DND-41 (cell line): ENCODE measurements around the gene PML.

ENCODE experiments used
- ATAC-seq: fragments of 200-7000 bp; cut with Tn5 transposase; 3 replicates; pipeline ENCODE4 v1.9.1; 2021; ENCODE audit warnings: low read depth; ENCODE audit not compliant: insufficient read depth
- DNase-seq: peaks from one replicate; pipeline ENCODE4 v3.0.0-alpha.2; 2020
- H2AFZ ChIP-seq: 2 replicates; pipeline ENCODE4 v1.6.0; 2012; ENCODE audit warnings: low read depth, low read length
- H3K27ac ChIP-seq: 2 replicates; pipeline ENCODE4 v1.5.1; 2012; ENCODE audit warnings: low read length, inconsistent platforms
- H3K27me3 ChIP-seq: fragments of 200-600 bp; sonication (generic); 2 replicates; pipeline ENCODE4 v1.6.0; 2012; ENCODE audit warnings: low read length, mild to moderate bottlenecking, inconsistent platforms; ENCODE audit not compliant: insufficient read depth, poor library complexity
- H3K36me3 ChIP-seq: 2 replicates; pipeline ENCODE4 v1.5.1; 2012; ENCODE audit warnings: low read length, inconsistent platforms; ENCODE audit not compliant: insufficient read depth
- H3K4me1 ChIP-seq: 2 replicates; pipeline ENCODE4 v1.5.1; 2012; ENCODE audit warnings: mild to moderate bottlenecking, low read length; ENCODE audit not compliant: insufficient read depth
- H3K4me2 ChIP-seq: 2 replicates; pipeline ENCODE4 v1.6.0; 2012; ENCODE audit warnings: mild to moderate bottlenecking, moderate library complexity, low read length, inconsistent platforms; ENCODE audit not compliant: insufficient read depth
- H3K4me3 ChIP-seq, 2 experiments: fragments of 200-600 bp in 1 of 2; shearing (Covaris generic) in 1 of 2; 2 replicates each; pipeline ENCODE4 v1.5.1; 2012 to 2016; ENCODE audit warnings: inconsistent platforms in 2 of 2, low read length in 2 of 2, mild to moderate bottlenecking in 2 of 2, low read depth in 1 of 2, moderate library complexity in 1 of 2
- H3K79me2 ChIP-seq: 2 replicates; pipeline ENCODE4 v1.6.0; 2012; ENCODE audit warnings: low read length, inconsistent platforms; ENCODE audit not compliant: insufficient read depth
- H3K9ac ChIP-seq: 2 replicates; pipeline ENCODE4 v1.6.0; 2012; ENCODE audit warnings: low read depth, mild to moderate bottlenecking, inconsistent platforms, low read length, moderate library complexity
- H3K9me3 ChIP-seq: 2 replicates; pipeline ENCODE4 v1.5.1; 2012; ENCODE audit warnings: low read length, moderate library complexity, mild to moderate bottlenecking, inconsistent platforms; ENCODE audit not compliant: insufficient read depth, severe bottlenecking
- H4K20me1 ChIP-seq: 2 replicates; pipeline ENCODE4 v1.6.0; 2012; ENCODE audit warnings: low read length; ENCODE audit not compliant: insufficient read depth
- CTCF ChIP-seq: IDR thresholded peaks from 2 replicates; pipeline ENCODE4 v1.5.1; 2012; ENCODE audit warnings: borderline replicate concordance, low read length, moderate library complexity, mild to moderate bottlenecking; ENCODE audit not compliant: poor library complexity, severe bottlenecking; ENCODE audit errors: extremely low read depth
- EZH2 ChIP-seq: IDR thresholded peaks from 3 replicates; pipeline ENCODE4 v1.6.1; 2012; ENCODE audit warnings: borderline replicate concordance, low read depth, mild to moderate bottlenecking, moderate library complexity, low read length, inconsistent platforms; ENCODE audit not compliant: severe bottlenecking

Gene PML

GRCh38 chr15:74045636-74046274 is 51.2 kb downstream of the PML start:
- no peak overlapping the region for H3K4me3 ChIP-seq
- H2AFZ ChIP-seq, result no peak overlapping the region
- no peaks in the 10 kb centered on the region for H3K9me3 ChIP-seq
- no peak for ATAC-seq
- no peak for DNase-seq
- H3K27me3 ChIP-seq, result no peaks in the 10 kb centered on the region
- no peaks in the 10 kb centered on the region for H3K79me2 ChIP-seq
- no peaks in the 10 kb centered on the region; the same call in 1 of the 2 replicates for H4K20me1 ChIP-seq
- no peak overlapping the region for H3K4me2 ChIP-seq
- peaks cover 13% of the 10 kb centered on the region for H3K4me1 ChIP-seq
- TF ChIP-seq EZH2 (no peak), CTCF (no peak)
- H3K27ac ChIP-seq, result no peak overlapping the region
- no peak overlapping the region for H3K9ac ChIP-seq
- H3K36me3 ChIP-seq, result peaks cover 3% of the 10 kb centered on the region; the same call in 1 of the 2 replicates

- Histone ChIP-seq H3K9ac (no peak overlapping the region), H4K20me1 (no peaks in the 10 kb centered on the region; the same call in 1 of the 2 replicates), H3K4me2 (no peak overlapping the region), H3K36me3 (peaks cover 3% of the 10 kb centered on the region; the same call in 1 of the 2 replicates), H3K27ac (no peak overlapping the region), H2AFZ (no peak overlapping the region), H3K79me2 (no peaks in the 10 kb centered on the region), H3K27me3 (no peaks in the 10 kb centered on the region), H3K4me1 (peaks cover 13% of the 10 kb centered on the region), H3K9me3 (no peaks in the 10 kb centered on the region), H3K4me3 (no peak overlapping the region)
- ATAC-seq (no peak), DNase-seq (no peak)
- TF ChIP-seq CTCF, result no peak
- no peak for TF ChIP-seq EZH2
Observed at GRCh38 chr15:74046275-74046674, 51.8 kb downstream of the PML start.

- TF ChIP-seq CTCF (no peak), EZH2 (no peak)
- ATAC-seq (no peak), DNase-seq (no peak)
- Histone ChIP-seq H3K9ac (no peak overlapping the region), H3K27me3 (peaks cover under 1% of the 10 kb centered on the region), H3K4me1 (peaks cover 16% of the 10 kb centered on the region), H3K79me2 (no peaks in the 10 kb centered on the region), H3K27ac (no peak overlapping the region), H4K20me1 (no peaks in the 10 kb centered on the region; the same call in 1 of the 2 replicates), H2AFZ (no peak overlapping the region), H3K4me2 (no peak overlapping the region), H3K9me3 (no peaks in the 10 kb centered on the region), H3K36me3 (no peaks in the 10 kb centered on the region), H3K4me3 (no peak overlapping the region)
Observed at GRCh38 chr15:74050127-74050526, 55.6 kb downstream of the PML start.
